ENCODE results near the gene H3-3A. TPM values are rescaled to one million over a fixed set of nuclear protein-coding genes. Genes with fewer than 3 reads are reported as not detected.

The H3-3A gene
- total RNA-seq, 1 donor from 2014 or later: 416 TPM

DNA sequence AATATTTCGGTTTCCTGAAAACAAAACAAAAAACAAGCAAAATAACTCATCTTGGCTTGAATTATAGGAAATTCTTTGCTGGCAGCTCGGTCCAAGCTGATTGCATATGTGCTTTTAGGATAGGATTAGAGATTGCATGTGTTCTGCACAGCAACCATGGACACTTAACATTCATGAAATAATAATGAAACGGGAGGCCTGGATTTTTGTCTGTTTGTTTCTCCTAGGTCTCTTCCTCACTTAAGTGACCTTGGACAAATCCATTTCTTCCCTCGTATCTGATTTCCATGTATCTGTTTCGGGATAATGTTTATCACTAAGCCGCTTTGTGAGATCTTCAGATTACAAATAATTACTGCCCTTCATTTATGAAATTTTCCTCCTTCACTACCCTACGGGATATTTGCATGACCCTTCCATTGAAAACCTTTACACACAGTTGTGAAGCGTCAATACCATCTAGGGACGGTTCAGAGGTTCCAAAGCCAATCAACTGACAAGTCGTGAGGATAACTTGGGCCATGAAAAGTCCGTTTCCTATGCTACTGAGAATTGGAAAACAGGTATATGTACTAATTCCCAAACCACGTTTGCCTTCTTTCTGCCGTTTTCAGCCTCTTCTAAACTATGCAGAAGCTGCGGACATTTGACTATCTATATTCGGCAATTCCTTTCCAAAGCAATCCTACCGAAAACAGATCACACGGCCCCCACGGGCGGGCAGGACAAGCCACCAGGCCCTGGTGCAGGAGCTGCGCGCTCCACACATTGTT, 1.3 kb upstream of the H3-3A start:
- Mint-ChIP-seq H3K4me1 (ENCODE audit: low read depth) (peaks cover 23% of the 10 kb centered on the region), H3K27ac (peak overlapping the region; percentile 83), H3K9me3 (no peaks in the 10 kb centered on the region), H3K27me3 (ENCODE audit: insufficient read depth) (no peaks in the 10 kb centered on the region), H3K4me3 (peak overlapping the region; percentile 86), H3K36me3 (ENCODE audit: low read depth) (peaks cover 30% of the 10 kb centered on the region)
- DNase-seq (ENCODE audit: low spot score): no peak
- intact Hi-C loops (cut with micrococcal nuclease): loop anchor here (5.0 to 10.0 kb wide), 3 partner anchors 286 to 881 kb away; partner anchors contain the start of genes COQ8A, ITPKB and SRP9

DNA sequence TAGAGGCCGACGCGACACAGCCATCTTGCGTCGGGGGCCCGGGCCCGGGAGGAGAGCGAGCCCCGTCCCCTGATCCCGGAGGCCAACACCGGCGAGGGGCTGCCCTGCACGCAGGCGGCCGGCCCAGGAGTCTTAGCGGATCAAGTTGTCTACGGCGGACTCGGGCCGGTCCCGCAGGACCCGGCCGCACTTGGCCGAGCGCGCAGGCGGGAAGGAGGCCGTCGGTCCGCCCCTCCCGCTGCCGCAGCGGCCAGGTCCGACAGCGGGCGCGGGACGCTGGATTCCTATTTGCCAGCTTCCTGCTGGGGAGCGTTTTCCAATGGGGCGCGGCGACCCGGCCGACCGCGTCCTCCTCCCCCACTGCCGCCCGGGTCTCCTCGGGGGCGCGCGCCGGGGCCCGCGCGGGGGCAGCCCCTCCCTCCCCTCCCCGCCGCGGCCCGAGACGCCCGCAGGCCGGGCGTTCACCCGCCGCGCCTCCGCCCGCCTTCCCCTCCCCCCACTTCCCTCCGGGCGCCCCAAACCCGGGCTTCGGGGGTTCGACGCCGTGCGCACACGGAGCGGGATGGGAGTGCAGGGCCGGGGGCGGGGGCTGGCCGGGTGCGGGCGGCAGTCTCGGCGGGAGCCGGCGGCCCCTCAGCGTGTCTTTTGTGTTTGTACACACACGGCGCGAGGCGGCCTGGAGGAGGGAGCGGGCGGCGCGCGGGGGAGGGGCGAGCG, 517 bp upstream of the H3-3A start:
- Mint-ChIP-seq H3K27ac (peak overlapping the region; percentile 83), H3K4me3 (peak overlapping the region; percentile 86), H3K27me3 (ENCODE audit: insufficient read depth) (no peaks in the 10 kb centered on the region), H3K9me3 (no peaks in the 10 kb centered on the region), H3K4me1 (ENCODE audit: low read depth) (peaks cover 29% of the 10 kb centered on the region), H3K36me3 (ENCODE audit: low read depth) (peaks cover 35% of the 10 kb centered on the region)
- intact Hi-C loops (cut with micrococcal nuclease): loop anchor here (1.0 to 10.0 kb wide), 9 partner anchors 21 to 1631 kb away; partner anchors contain the start of genes COQ8A, ITPKB, PYCR2 and SDE2
- no peak for DNase-seq (ENCODE audit: low spot score)

DNA sequence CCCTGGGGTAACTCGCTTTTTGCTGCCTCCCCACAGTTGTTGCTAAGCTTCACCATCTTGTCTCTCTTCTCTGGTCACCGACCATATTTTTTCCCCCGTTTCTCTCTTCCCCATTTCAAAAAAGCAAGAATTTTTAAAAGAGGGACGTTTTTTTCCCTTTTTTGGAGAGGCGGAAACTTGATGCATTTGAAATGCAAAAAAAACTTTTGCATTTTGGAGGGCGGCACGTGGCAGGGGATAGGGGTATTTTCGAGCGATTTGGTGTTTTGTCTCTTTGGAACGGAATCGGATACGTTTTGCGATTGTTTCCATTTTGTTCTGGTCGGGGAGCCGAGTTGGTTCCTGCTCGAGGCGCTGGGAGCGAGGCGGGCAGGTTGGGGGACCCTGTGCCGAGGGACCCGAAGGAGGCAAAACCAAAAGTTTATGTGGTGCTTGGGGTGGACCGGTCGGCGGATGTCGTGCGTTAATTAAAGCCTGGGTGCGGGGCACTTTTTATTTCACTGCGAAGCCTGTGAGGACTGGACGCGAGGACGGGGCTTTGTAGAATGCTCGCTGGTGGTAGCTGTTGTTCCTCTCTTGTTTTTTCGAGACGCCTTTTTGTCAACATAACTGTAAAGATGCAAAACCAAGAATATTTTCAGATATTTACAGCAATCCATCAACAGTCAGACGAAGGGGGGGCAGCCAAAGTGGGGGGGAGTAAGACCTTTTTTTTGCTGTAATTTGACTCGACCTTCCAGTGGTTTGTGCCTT, 884 bp downstream of the H3-3A start:
- Mint-ChIP-seq H3K36me3 (ENCODE audit: low read depth) (peaks cover 40% of the 10 kb centered on the region), H3K9me3 (no peaks in the 10 kb centered on the region), H3K4me3 (peak overlapping the region; percentile 100), H3K4me1 (ENCODE audit: low read depth) (peaks cover 41% of the 10 kb centered on the region), H3K27ac (peak overlapping the region; percentile 100), H3K27me3 (ENCODE audit: insufficient read depth) (no peaks in the 10 kb centered on the region)
- DNase-seq (ENCODE audit: low spot score): peak; percentile 35
- intact Hi-C loops (cut with micrococcal nuclease): loop anchor here (1.0 to 10.0 kb wide), 7 partner anchors 289 to 1633 kb away; partner anchors contain the start of genes COQ8A, ITPKB, LBR and SRP9

DNA sequence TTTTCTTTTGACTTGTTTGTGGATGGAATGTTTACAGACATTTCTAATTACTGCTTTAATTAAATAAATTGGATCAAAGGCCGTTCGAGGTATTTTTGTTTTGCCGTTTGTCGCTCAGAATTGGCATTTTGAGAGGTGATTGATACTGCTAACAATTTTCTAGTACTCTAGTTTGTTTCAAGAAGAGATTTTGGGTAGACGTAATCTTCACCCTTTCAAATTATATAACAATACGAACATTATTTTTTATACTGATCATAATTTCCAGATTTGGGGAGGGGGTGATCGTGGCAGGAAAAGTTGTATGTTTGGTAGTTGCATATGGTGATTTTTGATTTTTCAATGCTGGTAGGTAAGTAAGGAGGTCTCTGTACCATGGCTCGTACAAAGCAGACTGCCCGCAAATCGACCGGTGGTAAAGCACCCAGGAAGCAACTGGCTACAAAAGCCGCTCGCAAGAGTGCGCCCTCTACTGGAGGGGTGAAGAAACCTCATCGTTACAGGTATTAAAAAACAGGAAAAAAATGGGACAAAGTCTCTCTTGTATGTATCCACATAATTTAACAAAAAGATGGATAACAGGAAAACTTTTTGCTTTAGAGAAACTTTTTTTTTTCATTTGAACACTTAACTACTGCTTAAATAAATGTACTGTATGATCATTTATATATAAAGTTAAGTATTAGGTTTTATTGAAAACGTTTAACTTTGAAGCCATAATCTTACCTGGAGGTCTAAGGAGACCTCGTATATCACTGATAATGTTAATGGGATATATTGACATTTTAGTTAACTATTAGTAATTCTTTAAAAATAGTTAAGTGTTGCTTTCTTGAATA, 1.7 kb downstream of the H3-3A start:
- peak; percentile 11 for DNase-seq (ENCODE audit: low spot score)
- Mint-ChIP-seq H3K4me3 (peak overlapping the region; percentile 100), H3K36me3 (ENCODE audit: low read depth) (peaks cover 42% of the 10 kb centered on the region), H3K9me3 (no peaks in the 10 kb centered on the region), H3K27ac (peak overlapping the region; percentile 100), H3K27me3 (ENCODE audit: insufficient read depth) (no peaks in the 10 kb centered on the region), H3K4me1 (ENCODE audit: low read depth) (peaks cover 47% of the 10 kb centered on the region)
- intact Hi-C loops (cut with micrococcal nuclease): loop anchor here (1.0 to 10.0 kb wide), 11 partner anchors 37 to 1633 kb away; partner anchors contain the start of genes ACBD3, COQ8A, ITPKB and LBR

DNA sequence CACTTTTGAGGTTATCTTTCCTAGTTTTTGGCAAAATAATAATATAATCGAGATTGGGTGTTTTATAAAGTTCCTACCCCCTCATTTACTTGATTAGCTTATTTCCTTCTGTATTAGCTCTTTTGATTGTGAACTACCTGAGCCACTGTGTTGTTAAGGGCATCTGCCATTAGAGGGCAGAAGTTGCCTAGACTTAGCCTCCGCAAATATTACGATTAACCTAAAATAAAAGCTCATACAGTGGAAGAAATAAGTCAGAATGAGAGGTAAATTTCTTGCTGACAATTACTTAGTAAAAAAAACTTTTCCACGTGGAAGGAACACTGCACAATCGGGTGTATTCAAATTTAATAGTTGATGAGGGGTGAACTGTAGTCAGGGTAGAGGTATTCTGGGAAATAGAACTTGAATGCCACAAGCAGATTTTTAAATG, 2.3 kb downstream of the H3-3A start:
- peaks cover 39% of the 10 kb centered on the region for H3K36me3 Mint-ChIP-seq (ENCODE audit: low read depth)
- H3K4me1 Mint-ChIP-seq (ENCODE audit: low read depth): peaks cover 49% of the 10 kb centered on the region
- intact Hi-C loops (cut with micrococcal nuclease): loop anchor here (1.0 to 10.0 kb wide), 8 partner anchors 36 to 877 kb away; partner anchors contain the start of genes ACBD3, COQ8A, ITPKB and LIN9
- peak overlapping the region; percentile 85 for H3K27ac Mint-ChIP-seq
- peak overlapping the region; percentile 80 for H3K4me3 Mint-ChIP-seq
- H3K27me3 Mint-ChIP-seq (ENCODE audit: insufficient read depth): no peaks in the 10 kb centered on the region
- DNase-seq (ENCODE audit: low spot score): peak; percentile 30
- H3K9me3 Mint-ChIP-seq: no peaks in the 10 kb centered on the region

DNA sequence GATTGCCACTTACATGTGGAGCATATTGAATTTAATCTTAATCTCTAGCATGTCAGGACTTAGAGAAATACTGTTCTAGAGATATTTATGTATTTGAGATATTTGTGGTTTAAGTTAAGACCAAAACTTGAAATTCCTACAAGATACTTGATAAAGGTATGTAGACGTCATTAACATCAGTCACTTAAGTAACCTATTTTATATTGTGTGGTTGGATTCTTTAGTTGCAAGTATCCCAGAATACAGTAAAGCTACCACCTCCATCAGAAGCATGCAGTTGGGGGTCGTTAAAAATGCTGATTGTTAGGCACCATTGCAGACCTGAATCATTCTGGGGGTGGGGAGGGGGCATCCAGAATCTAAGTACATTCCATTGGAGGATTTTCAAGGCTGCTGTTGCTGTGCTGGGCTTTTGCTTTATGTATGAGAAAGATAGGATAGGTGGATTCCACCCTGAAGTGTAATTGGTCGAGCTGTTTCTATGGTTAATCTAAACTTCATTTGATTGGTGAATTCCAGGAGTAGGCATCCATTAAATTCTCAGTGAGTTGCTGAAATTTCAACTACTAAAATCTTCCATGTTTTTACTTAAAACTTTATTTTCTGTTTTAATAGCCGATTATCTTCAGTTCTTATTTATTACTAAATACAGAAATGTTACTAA, 4.0 kb downstream of the H3-3A start:
- H3K4me3 Mint-ChIP-seq: no peak overlapping the region
- H3K9me3 Mint-ChIP-seq: no peaks in the 10 kb centered on the region
- DNase-seq (ENCODE audit: low spot score): no peak
- H3K27me3 Mint-ChIP-seq (ENCODE audit: insufficient read depth): no peaks in the 10 kb centered on the region
- H3K27ac Mint-ChIP-seq: no peak overlapping the region
- peaks cover 47% of the 10 kb centered on the region for H3K4me1 Mint-ChIP-seq (ENCODE audit: low read depth)
- H3K36me3 Mint-ChIP-seq (ENCODE audit: low read depth): peaks cover 43% of the 10 kb centered on the region
- intact Hi-C loops (cut with micrococcal nuclease): loop anchor here (10.0 kb wide), 2 partner anchors 292 to 668 kb away; partner anchors contain the start of genes ITPKB and SRP9

DNA sequence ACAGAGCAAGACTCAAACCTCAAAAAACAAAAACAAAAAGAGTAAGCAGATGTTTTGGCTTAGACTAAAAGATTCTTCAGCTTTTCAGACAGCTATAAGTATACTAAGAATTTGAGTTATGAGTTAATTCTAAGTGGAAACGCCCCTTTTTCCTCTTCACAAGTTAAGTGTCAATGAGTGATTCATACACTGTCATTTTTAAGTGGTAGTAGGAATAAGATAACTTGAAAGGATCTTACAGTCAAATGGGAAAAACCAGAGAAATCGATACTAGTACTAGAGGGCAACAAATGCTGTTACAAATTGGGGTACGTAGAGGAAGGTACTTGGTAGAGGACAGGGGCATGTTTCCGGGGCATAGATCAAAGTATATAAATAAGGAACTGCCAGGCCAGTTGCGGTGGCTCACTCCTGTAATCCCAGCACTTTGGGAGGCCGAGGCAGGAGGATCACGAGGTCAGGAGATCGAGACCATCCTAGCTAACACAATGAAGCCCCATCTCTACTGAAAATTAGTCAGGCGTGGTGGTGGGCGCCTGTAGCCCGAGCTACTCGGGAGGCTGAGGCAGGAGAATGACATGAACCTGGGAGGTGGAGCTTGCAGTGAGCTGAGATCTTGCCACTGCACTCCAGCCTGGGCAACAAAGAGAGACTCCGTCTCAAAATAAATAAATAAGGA, 7.4 kb downstream of the H3-3A start:
- intact Hi-C loops (cut with micrococcal nuclease): loop anchor here (10.0 kb wide), 2 partner anchors 295 to 665 kb away; partner anchors contain the start of genes ITPKB and SRP9
- H3K36me3 Mint-ChIP-seq (ENCODE audit: low read depth): peaks cover 47% of the 10 kb centered on the region
- H3K27ac Mint-ChIP-seq: peak overlapping the region; percentile 81
- H3K4me3 Mint-ChIP-seq: no peak overlapping the region
- DNase-seq (ENCODE audit: low spot score): no peak
- H3K9me3 Mint-ChIP-seq: no peaks in the 10 kb centered on the region
- H3K4me1 Mint-ChIP-seq (ENCODE audit: low read depth): peaks cover 40% of the 10 kb centered on the region
- H3K27me3 Mint-ChIP-seq (ENCODE audit: insufficient read depth): no peaks in the 10 kb centered on the region

DNA sequence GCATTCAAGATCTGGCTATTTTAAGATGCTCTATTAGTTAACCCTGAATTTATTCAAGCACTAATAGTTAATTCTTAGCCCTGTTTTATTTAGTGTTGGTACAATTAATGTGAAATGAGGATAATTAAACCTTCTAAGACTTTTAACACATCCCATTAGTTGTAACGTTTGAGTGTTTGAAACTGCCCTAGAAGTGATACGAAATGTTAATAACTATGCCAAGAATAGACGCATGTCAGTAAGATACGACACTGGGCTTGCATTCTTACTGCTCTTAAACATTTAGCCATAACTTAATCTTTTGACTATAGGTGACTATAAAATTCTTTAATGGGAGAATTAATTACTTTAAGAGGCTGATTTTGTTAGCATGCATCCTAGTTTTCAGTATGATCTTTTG, 9.8 kb downstream of the H3-3A start:
- no peak for DNase-seq (ENCODE audit: low spot score)
- intact Hi-C loops (cut with micrococcal nuclease): no loop called here
- Mint-ChIP-seq H3K4me3 (no peak overlapping the region), H3K9me3 (no peaks in the 10 kb centered on the region), H3K36me3 (ENCODE audit: low read depth) (peaks cover 33% of the 10 kb centered on the region), H3K27me3 (ENCODE audit: insufficient read depth) (no peaks in the 10 kb centered on the region), H3K27ac (no peak overlapping the region), H3K4me1 (ENCODE audit: low read depth) (peaks cover 19% of the 10 kb centered on the region)

DNA sequence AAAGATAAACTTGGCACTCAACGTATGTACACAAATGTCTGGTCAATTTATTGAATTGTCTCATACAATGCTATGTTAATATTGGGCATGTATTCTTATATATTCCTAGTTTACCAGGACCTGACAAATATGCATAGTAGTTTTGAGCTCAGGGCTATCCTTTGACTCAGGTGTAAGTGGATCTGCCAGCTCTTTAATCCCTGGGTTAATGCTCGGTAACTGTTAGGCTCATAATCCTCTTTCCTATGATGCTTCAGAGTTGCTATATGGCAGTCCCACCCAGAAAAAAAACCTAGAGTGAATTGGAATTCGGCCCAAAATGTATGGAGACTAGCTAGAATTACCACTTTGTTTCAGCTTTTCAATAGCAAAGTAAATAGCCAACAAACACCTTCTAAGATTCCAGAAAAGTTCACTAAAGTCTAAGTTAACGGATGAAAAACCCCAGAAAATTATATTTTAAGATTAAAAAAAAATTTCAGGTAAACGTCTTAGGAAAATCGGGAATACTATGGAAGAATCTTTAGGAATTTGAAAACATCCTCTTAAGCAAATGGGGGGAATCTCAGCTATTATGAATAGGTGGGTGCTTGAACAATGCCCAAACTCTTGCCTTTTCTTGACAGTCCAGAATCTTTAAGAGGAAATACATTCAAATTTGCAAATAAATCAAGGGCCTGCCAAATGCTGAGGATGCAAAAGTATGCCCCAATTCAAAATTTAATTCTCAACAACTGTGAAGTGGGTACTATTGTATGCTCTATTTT, 10.9 kb downstream of the H3-3A start:
- Mint-ChIP-seq H3K9me3 (no peaks in the 10 kb centered on the region), H3K4me1 (ENCODE audit: low read depth) (peaks cover 12% of the 10 kb centered on the region), H3K36me3 (ENCODE audit: low read depth) (peaks cover 30% of the 10 kb centered on the region), H3K27ac (no peak overlapping the region), H3K27me3 (ENCODE audit: insufficient read depth) (no peaks in the 10 kb centered on the region), H3K4me3 (no peak overlapping the region)
- intact Hi-C loops (cut with micrococcal nuclease): no loop called here
- DNase-seq (ENCODE audit: low spot score): no peak

DNA sequence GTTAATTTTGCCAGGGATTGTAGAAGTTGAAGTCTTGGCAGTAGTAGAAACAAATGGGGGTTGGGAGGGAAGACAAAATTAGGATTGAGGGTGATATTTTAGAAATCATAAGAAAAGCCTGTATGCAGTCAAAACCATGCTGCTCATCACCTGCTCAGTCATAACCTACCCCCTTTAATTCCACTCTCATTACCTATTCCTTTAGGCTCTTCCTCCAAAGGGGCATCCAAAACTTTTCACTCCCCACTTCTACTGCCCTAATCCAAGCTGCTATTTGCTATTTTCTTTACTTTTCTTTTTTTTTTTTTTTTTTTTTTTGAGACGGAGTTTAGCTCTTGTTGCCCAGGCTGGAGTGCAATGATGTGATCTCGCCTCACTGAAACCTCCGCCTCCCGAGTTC, 11.5 kb downstream of the H3-3A start:
- H3K4me1 Mint-ChIP-seq (ENCODE audit: low read depth): peaks cover 6% of the 10 kb centered on the region
- H3K9me3 Mint-ChIP-seq: no peaks in the 10 kb centered on the region

More for the DNA sequence above, 11.5 kb downstream of the H3-3A start:
- Mint-ChIP-seq H3K27me3 (ENCODE audit: insufficient read depth) (no peaks in the 10 kb centered on the region), H3K27ac (no peak overlapping the region), H3K4me3 (no peak overlapping the region), H3K36me3 (ENCODE audit: low read depth) (peaks cover 25% of the 10 kb centered on the region)
- DNase-seq (ENCODE audit: low spot score): no peak
- intact Hi-C loops (cut with micrococcal nuclease): no loop called here
